NCI-H1417 (cell line): ENCODE measurements around the gene SLC6A19.
"Not testable (repeated sequence)": the region's sequence is repeated elsewhere in the genome, so short reads cannot be mapped to it uniquely, and the experiment has no call there.

Source experiments
- DNase-seq, 3 experiments: peaks; one replicate each; lab custom pipeline; 2025; lab: John Stamatoyannopoulos, UW

The SLC6A19 gene

DNA sequence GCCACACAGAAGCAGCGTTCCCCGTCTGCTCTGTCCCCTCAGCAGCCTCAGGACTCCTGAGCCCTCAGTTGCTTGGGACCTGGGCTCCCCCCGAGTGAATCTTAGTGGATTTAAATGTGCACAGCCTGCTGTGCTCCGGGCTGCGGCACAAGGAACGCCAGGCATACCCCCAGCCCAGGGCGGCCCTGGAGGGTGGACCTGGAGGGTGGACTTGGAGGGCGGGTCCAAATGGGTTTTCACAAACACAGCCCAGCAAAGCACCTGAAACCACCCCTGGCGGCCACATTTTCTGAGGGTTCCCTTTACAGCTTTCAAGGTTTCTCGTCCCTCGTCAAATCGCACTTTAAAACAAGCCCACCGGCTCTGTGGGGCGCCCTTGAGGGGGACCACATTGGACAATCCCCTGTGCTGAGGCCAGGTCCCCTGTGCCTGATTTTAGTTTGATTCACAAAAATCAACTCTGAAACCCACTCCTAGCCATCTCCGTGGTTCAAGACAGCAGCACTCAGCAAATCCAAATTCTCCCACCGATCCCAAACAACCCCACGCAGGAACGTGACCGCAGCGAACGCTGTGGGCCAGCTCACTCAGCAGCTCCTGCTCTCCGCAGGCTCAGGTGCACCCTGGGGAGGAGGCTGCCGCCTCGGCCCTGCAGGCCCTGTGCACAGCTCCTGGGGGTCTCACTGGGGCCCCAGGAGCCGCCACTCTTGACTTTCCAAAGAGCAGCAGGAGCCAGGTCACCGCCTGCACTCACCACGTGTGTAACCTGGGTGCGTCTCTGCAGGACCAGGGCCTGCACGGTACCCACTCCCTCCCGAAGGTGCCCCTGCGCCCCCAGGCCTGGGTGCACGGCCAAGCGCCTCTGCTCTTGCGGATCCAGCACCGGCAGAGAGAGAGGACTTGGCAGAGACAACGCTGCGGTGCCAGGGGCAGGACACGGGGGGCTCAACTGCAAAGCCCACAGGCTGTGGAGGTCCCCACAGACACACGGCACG is 64.4 kb downstream of the SLC6A19 start:
- no peak for DNase-seq

DNA sequence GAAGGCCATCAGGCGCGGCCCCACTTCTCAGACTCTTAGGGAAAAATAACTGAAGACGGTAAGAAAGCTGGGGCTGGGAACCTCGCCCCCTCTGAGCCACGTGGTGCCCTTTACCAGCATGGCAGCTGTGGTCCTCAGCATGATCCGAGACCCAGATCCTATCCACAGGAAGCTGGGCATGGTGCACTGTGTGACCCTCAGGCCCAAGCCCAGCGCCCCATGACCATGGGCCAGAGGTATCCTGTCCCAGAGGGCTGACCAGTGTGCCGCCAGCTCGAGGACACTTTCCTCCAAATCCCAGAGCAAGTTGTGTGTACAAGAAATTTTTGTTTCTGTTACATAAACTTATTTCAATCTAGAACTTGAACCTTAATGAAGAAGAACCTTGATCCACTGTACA is 65.4 kb downstream of the SLC6A19 start:
- DNase-seq: no peak

DNA sequence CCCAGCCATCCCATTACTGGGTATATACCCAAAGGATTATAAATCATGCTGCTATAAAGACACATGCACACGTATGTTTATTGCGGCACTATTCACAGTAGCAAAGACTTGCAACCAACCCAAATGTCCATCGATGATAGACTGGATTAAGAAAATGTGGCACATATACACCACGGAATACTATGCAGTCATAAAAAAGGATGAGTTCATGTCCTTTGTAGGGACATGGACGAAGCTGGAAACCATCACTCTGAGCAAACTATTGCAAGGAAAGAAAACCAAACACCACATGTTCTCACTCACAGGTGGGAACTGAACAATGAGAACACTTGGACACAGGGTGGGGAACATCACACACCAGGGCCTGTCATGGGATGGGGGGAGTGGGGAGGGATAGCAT is 66.1 kb downstream of the SLC6A19 start:
- DNase-seq: not testable (repeated sequence)

DNA sequence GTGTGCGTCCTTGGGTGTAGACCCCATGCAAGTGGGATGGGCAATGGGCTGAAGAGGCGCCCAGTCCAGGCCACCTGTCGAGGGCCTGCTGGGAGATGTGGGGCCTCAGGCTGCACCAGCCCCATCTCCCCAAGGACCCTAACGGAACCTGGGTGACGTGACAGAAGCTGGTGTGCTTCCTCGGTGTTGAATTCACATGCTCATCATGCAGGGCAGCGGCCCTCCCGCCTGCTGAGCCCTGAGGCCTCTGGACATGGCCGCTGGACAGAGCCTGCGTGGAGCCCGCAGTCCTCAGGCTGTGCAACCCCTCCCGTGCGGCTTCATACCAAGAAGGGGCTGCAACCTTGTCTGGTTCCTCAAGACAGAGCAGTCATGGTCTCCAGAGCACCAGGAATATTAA is 66.7 kb downstream of the SLC6A19 start:
- no peak for DNase-seq

DNA sequence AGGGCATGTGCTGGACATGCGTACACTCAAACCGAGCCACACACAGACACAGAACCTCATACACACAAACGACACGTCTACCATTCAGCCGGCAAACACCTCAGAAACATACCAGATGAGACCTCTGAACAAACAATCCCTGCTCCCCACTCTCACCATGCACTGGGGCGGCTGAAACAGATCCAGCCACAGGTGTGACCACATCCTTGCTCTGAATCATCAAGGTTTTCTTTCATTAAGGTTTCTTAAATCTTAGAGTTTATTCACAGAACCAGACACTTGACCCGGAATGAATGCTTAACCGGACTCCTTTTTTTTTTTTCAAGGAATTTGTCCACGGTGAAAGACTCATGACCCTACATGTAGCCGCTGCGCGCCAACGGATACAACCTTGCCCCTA is 67.3 kb downstream of the SLC6A19 start:
- no peak for DNase-seq

DNA sequence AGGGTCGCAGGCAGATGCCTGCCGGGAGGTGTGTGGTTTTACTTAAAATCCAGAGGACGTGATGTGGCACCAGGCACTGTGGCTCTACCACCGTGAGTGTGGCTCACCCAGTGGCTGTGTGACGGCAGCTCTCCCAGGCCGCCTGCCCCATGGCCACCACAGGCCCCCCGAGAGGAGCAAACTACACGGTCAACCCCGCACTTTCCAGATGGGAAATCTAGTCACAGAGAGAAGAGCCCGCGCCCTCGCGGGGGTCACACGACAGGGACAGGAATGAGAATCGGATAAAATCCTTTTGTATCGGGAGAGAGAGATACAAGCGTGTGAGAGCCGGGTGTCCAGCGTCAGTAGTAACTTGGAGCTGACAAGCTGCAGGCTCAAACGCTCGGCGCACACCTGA is 69.0 kb downstream of the SLC6A19 start:
- DNase-seq: no peak

DNA sequence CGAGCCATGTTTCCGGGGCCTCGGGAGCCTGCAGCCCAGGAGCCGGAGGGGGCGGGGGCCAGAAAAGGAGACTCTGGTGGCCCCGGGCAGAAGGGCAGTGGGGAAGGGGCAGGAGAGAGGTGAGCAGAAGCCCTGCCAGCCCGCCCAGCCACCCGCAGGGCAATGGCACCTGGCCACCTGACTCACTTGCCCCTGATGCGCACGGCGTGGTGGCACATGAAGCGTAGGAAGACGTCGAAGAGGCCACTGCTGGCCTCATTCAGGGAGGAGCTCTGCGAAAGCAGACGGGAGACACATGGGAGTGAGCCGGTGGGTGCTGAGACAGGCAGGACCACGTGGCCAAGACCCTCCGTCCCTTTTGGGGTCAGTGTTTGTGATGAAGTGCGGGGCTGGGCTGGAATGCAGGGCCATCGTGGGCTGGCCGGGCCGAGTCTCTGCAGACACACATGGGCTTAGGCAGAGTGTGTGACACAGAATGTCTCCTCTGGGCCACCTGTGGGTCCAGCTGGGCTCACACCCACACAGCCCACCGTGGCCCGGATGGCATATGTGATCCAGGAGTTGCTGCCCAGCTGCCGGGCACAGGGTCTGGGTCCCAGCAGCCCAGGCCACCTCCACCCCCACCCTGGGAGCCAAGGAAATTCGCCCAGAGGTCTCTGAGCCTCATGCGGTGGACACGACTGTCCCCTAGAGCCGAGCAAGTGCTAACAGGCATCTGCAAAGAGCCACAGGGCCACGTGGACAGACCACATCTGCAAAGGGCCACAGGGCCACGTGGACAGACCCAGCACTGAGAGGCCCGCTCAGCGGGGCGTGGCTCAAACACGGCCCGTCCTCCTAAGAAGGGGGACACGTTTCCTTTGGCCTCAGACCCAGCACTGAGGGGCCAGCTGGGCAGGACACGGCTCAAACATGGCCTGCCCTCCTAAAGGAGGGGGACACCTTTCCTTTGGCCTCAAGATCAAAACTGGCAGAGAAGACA is 69.8 kb downstream of the SLC6A19 start:
- no peak for DNase-seq

DNA sequence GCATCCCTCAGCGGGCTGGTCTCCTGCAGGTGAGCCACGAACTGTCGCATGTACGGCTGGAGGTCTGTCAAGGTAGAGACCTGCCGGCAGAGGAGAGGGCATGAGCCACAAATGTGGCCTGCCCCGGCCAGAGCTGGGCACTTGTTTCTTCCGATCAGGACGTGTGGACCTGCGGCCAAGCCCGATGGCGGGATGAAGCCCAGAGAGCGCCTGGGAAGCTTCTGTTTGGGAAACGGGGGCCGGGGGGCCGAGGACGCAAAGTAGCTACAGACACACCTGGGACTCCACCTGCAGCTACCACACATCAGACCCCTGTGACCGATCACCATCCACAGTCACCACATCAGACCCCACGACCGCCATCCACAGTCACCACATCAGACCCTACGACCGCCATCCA is 70.8 kb downstream of the SLC6A19 start:
- DNase-seq: no peak

DNA sequence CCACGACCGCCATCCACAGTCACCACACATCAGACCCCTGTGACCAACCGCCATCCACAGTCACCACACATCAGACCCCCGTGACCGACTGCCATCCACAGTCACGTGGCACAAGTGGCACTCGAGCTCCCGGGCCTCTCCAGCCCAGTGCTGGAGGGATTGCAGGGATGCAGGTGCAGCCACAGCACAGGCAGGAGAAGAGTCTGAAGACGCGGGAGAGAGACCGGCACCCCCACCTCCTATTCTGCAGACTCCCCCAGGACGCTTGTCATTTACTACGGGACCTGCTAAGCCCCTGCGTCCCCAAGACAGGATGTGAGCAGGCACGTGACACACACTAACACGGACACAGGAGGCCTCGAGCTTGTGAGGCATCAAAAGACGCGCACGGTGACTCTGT is 72.3 kb downstream of the SLC6A19 start:
- DNase-seq: no peak

DNA sequence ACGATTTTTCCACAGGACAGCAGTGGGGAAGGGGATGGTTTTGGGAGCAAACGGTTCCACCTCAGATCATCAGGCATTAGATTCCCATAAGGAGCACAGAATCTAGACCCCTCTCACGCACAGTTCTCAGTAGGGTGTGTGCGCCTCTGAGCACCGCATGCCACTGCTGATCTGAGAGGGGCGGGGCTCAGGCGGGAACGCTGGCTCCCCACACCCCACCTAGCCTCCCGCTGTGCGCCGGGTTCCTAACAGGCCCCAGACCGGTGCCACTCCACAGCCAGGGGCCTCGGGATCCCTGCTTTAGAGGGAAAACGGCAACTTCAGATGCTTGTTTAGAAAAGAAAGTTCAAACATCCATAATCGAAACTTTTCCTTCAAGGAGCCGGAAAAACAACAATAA is 73.1 kb downstream of the SLC6A19 start:
- DNase-seq: no peak
